Activated naive CD8-positive, alpha-beta T cell treated with anti-CD3 and anti-CD28 coated beads, Interleukin-2, amount 50 U/mL, for 24 hours (primary cell): ENCODE results near the gene KRTAP17-1.

ENCODE experiments used
- ATAC-seq: fragments of 150-1000 bp; cut with Tn5 transposase; one replicate; pipeline ENCODE4 v1.10.0; 2021
- DNase-seq: peaks from one replicate; pipeline ENCODE4 v3.0.0; 2021
- H3K27ac Mint-ChIP-seq: one replicate; pipeline ENCODE4 v1.8.0; 2021; ENCODE audit warnings: mild to moderate bottlenecking, mixed read lengths
- H3K27me3 Mint-ChIP-seq: one replicate; pipeline ENCODE4 v1.8.0; 2021; ENCODE audit warnings: mixed read lengths
- H3K36me3 Mint-ChIP-seq: one replicate; pipeline ENCODE4 v1.8.0; 2021; ENCODE audit warnings: low read depth, mixed read lengths
- H3K4me1 Mint-ChIP-seq: one replicate; pipeline ENCODE4 v1.8.0; 2021; ENCODE audit warnings: mixed read lengths
- H3K4me3 Mint-ChIP-seq: one replicate; pipeline ENCODE4 v1.8.0; 2021; ENCODE audit warnings: mild to moderate bottlenecking, moderate library complexity, mixed read lengths
- H3K9me3 Mint-ChIP-seq: one replicate; pipeline ENCODE4 v1.8.0; 2021; ENCODE audit warnings: mixed read lengths

Gene KRTAP17-1

DNA sequence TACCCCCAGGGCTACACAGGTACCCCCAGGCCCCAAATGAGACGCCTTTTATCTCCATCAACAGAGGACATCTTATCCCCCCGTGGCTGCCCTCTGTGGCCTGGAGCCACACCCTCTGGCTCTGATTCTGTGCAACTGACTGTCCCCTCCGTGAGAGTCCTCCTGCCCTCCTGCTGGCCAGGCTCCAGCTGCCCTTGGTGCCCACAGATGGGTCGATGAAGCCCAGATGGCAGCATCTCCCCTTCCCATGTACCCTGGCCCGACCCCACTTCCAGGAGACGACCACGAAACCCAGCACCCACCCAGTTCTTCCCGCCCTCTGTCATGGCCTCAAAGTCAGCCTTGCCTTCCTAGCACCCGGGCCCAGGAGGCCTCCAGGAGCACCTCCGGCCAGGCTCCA, 9.6 kb upstream of the KRTAP17-1 start:
- peaks cover under 1% of the 10 kb centered on the region for H3K9me3 Mint-ChIP-seq
- DNase-seq (no peak), ATAC-seq (no peak)
- H3K4me1 Mint-ChIP-seq, result peaks cover 34% of the 10 kb centered on the region
- H3K27me3 Mint-ChIP-seq, result no peaks in the 10 kb centered on the region
- H3K36me3 Mint-ChIP-seq, result peaks cover under 1% of the 10 kb centered on the region
- no peak overlapping the region for H3K4me3 Mint-ChIP-seq
- no peak overlapping the region for H3K27ac Mint-ChIP-seq

DNA sequence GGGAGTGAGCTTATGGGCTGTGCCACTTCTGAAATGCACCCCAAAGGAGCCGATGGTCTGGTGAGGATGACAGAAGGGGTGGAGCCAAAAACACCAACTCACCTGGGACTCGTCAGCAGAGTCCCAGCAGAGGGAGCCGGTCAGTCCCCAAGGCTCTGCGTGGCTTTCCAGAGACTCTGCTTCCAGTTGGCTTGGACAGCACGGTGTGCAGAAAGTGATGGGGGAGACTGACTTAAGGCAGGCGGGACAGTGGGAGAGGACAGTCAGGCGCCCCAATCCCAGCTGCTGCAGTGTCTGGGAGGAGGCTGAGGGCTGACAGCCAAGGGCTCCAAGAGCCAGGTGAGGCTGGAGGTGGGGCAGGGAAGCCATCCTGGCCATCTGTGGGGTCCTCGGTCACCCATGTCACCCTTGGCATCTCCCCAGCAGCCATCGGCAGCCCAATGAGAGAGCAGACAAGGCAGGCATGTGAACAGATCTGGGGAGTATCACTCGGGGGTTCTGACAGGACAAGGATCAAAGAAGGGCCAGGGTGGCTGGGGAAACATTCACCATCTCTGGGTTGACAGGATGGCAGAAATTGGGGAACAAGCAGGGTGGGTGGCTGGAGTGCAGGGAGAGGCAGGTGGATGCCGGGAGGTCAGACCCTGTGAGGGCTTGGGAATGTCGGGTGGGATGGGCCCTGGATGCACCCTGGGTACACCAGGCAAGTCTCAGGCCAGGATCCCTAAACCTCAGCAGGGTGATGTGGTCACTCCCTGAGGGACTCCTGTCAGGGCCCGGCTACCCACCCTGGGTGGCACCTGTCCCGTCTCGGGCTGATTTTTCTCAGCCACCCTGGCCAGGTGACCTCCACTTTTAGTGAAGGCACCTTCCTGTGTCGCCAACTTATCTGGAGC, 8.9 kb upstream of the KRTAP17-1 start:
- ATAC-seq, result peak; percentile 33
- peaks cover 8% of the 10 kb centered on the region for H3K9me3 Mint-ChIP-seq
- H3K27ac Mint-ChIP-seq, result no peak overlapping the region
- H3K4me3 Mint-ChIP-seq, result no peak overlapping the region
- H3K27me3 Mint-ChIP-seq, result no peaks in the 10 kb centered on the region
- peaks cover 34% of the 10 kb centered on the region for H3K4me1 Mint-ChIP-seq
- DNase-seq, result peak; percentile 13
- peaks cover 3% of the 10 kb centered on the region for H3K36me3 Mint-ChIP-seq

DNA sequence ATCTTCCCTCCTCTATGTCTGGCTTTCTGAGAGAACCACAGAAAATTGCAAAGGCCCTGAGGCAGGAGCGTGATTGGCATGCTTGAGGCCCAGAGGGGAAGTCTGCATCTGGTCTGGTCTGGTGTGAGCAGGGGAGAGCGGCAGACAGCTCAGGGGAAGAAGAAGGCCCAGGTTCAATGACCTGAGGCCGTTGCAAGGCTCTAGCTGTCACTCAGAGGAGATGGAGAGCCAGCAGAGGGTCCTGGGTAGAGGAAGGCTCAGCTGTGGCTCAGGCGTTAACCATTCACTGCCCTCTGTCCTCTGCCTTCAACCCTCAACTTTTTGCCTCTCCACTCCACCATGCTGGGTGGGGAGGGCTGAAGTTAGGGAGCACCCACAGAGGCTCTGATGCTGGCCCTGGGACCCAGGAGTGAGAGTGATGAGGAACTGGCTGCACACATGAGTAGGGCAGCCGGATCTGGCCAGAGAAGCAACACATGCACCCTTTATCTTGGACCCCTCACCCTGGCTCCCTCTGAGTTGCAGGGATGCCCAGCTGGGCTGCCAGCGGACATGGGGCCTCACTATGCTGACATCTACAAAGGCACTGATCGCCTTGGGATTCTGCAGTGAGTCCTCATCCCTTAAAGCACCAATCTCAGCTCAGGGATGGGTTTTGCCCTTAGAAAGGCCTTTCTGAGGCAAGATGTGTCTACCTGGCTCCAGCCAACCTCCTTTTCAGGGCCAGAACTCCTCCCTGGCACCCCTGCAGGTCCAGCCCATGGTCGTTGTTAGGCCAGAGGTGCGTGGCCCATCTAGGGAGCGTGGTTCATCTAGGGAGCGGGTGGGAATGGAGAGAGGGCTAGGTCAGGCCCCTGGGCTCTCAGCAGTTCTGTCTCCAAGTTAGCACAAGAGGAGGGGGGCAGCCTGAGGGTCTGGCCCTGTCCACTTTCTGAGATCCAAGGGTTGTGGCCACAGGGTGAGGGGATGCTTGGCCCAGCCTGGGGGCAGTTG, 7.7 kb upstream of the KRTAP17-1 start:
- Mint-ChIP-seq H3K4me1 (peaks cover 28% of the 10 kb centered on the region), H3K27ac (no peak overlapping the region), H3K9me3 (peaks cover 13% of the 10 kb centered on the region), H3K27me3 (no peaks in the 10 kb centered on the region), H3K36me3 (peaks cover 3% of the 10 kb centered on the region), H3K4me3 (no peak overlapping the region)
- DNase-seq, result no peak
- ATAC-seq, result no peak

DNA sequence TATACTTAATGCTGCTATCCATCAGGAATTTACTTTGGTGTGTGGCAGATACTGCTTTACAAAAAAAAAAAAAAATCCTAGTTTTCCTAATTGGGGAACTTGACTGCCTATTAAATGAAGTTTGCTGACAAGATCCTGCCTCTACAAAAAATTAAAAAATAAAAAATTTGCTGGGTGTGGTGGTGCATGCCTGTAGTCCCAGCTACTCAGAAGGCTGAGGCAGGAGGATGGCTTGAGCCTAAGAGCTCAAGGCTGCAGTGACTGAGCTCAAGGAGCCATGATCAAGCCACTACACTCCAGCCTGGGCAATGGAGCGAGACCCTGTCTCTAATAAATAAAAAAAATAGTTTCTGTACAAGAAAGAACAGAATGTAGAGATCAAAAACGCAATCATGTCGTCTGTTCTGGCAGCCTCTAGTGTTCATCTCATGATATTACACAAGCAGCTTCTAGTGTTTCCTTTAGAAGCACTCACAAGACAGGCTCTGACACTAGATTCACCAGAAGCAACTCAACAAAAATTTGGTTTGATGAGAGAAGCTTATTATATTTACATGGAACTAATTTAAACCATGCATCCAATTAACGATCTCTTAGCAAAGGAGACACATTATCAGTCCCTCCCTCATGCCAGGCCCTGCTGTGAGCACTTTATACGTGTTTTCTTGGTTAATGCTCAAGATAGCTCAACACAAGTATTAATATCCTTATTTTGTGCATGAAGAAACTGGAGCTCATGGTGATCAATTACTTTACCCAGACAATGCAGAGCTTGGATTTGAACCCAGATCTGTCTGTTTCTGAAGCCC, 6.8 kb upstream of the KRTAP17-1 start:
- H3K36me3 Mint-ChIP-seq, result peaks cover 3% of the 10 kb centered on the region
- no peak for DNase-seq
- no peaks in the 10 kb centered on the region for H3K27me3 Mint-ChIP-seq
- ATAC-seq, result no peak
- peaks cover 26% of the 10 kb centered on the region for H3K4me1 Mint-ChIP-seq
- H3K4me3 Mint-ChIP-seq, result no peak overlapping the region
- no peak overlapping the region for H3K27ac Mint-ChIP-seq
- peaks cover 13% of the 10 kb centered on the region for H3K9me3 Mint-ChIP-seq

DNA sequence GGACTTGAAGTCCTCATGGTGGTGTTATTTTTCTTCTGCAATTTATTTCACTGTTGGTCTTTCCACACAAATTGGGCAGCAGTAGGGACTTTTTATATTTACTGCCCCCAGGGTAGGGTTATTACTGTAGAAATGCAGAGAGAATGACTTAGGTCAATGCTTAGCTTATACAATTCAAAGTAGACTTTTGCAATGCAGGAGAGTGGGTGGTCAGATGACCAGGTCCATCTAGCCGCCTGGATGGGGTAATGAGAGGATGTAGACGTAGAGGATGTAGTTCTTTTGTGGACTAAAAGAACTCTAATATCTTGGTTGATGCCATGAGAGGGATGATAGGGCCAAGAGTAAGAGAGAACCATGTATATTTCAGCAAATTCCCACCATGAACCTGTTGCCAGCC, 2.7 kb upstream of the KRTAP17-1 start:
- Mint-ChIP-seq H3K9me3 (peaks cover 13% of the 10 kb centered on the region), H3K36me3 (peaks cover 3% of the 10 kb centered on the region), H3K27ac (no peak overlapping the region), H3K4me1 (peaks cover 12% of the 10 kb centered on the region), H3K4me3 (no peak overlapping the region), H3K27me3 (no peaks in the 10 kb centered on the region)
- DNase-seq (no peak), ATAC-seq (no peak)

DNA sequence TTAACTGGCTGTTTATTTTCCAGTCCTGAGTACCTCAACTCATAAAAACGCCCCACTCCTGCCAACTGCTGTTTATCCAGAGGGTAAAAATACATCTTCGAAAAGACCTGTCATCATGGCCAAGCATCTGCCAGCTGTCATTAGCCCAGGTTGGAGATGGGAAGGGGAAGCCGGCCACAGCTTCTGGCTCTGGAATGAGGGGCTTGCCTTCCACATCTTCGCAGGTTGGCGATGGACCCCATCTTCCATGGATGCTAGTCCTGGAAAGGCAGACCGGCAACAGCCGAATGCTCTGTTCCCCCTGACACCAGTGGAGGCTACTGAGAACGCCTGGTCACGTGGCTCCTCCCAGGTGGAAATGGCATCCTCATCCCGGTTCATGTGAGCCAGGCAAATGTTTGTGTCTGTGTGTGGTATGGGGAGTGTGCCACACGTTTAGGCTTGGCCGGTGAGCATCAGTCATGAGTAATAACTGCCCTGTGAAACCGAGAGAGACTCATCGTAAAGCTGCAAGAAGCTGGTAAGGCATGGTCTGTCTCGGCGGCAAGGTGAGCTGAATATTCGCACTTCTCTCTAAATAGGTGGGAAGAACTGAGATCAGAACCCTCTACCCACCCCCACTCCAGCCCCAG, 420 bp upstream of the KRTAP17-1 start:
- H3K27ac Mint-ChIP-seq, result no peak overlapping the region
- no peaks in the 10 kb centered on the region for H3K27me3 Mint-ChIP-seq
- no peak for DNase-seq
- H3K9me3 Mint-ChIP-seq, result peaks cover 13% of the 10 kb centered on the region
- no peak overlapping the region for H3K4me3 Mint-ChIP-seq
- H3K36me3 Mint-ChIP-seq, result peaks cover 3% of the 10 kb centered on the region
- peaks cover 5% of the 10 kb centered on the region for H3K4me1 Mint-ChIP-seq
- no peak for ATAC-seq

DNA sequence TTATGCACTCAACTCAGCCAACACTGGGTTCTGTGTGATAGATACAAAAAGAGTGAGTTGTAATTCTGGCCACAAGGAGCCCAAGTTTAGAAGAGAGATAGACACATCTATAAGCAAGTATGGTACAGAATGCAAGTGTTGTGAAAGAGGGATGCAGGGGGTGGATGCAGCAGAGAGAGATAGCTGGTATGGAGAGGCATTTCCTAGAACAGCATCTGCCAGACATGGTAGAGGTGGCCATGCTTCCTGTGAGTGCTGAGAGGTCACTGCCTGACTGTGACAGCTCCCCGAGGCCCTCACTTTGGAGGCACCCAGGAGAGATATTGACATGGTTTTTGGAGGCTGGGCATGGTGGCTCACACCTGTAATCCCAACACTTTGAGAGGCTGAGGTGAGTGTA, 4.4 kb downstream of the KRTAP17-1 start:
- no peaks in the 10 kb centered on the region for H3K36me3 Mint-ChIP-seq
- no peak overlapping the region for H3K27ac Mint-ChIP-seq
- no peaks in the 10 kb centered on the region for H3K27me3 Mint-ChIP-seq
- DNase-seq, result no peak
- peaks cover 45% of the 10 kb centered on the region for H3K4me1 Mint-ChIP-seq
- H3K9me3 Mint-ChIP-seq, result no peaks in the 10 kb centered on the region
- ATAC-seq, result no peak
- no peak overlapping the region for H3K4me3 Mint-ChIP-seq

DNA sequence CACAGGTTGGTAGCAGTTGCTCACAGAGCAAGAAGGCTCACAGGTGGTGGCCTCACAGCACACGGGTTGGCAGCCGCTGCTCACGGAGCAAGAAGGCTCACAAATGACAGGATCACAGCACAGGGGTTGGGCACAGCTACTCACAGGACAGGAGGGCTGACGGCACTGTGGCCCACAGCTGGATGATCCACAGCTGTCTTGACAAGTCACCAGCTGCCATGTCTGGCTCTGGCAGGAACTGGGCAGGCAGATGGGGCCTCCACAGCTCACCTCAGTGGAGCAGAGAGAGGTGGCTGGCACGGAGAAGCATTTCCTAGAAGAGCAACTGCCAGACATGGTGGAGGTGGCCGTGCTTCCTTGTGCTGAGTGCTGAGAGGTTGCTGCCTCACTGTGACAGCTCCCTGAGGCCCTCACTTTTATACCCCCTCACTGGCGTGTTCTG, 6.6 kb downstream of the KRTAP17-1 start, which contains the start of gene KRTAP16-1:
TSS of gene KRTAP16-1 (minus strand) at position 392 of the 442 bp plus-strand sequence. CDS start at position 336, 56 bp downstream.
- H3K4me1 Mint-ChIP-seq, result peaks cover 45% of the 10 kb centered on the region
- no peaks in the 10 kb centered on the region for H3K36me3 Mint-ChIP-seq
- peak; percentile 33 for DNase-seq
- peak within 1 kb of the TSS; percentile 32 for H3K4me3 Mint-ChIP-seq
- H3K27me3 Mint-ChIP-seq, result no peaks in the 10 kb centered on the region
- peak; percentile 51 for ATAC-seq
- peak within 1 kb of the TSS; percentile 78 for H3K27ac Mint-ChIP-seq
- no peaks in the 10 kb centered on the region for H3K9me3 Mint-ChIP-seq

DNA sequence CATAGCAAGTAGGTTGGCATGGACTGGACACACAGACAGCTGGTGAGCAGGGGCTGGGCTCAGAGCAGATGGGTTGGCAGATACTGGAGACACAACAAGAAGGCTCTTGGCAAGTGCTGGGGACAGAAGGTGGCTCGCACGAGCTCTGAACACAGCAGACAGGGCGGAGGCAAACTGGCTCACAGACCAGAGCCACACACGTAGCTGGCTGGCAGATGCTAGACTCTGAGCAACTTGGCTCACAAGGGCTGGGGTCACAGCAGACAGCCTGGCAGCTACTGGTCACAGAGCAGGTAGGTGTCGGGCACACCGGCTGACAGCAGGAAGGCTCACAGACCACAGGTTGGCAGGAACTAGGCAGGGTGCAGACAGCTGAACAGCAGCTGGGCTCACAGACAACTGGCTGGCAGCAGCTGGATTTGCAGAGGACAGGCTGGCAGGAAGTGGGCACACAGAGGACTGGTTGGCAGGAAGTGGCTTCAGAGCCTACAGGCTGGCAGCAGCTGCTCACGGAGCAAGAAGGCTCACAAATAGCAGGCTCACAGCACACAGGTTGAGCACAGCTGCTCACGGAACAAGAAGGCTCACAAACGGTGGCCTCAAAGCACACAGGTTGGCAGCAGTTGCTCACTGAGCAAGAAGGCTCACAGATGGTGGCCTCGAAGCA, 7.1 kb downstream of the KRTAP17-1 start:
- DNase-seq (peak; percentile 49), ATAC-seq (peak; percentile 73)
- Mint-ChIP-seq H3K9me3 (no peaks in the 10 kb centered on the region), H3K4me1 (peaks cover 44% of the 10 kb centered on the region), H3K27ac (peak overlapping the region; percentile 78), H3K4me3 (peak overlapping the region; percentile 32), H3K36me3 (no peaks in the 10 kb centered on the region), H3K27me3 (no peaks in the 10 kb centered on the region)

DNA sequence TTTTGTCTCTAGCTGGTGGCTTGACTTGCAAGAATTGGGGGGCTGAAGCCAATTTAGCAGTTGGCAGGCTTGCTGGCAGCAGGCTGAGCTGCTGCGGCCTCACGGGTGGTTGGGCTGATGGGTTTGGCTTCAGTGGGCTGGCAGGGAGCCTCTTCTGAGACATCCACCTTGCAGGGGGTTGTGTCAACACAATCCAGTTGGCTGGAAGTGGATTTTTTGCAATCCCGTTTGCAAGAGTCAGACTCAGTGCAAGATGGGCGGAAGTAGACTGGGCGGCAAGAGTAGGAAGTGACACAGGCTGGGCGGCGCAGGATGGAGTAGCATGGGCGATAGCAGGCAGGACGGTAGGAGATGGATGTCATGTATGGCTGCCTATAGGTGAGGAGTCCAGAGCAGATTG, 7.9 kb downstream of the KRTAP17-1 start:
- ATAC-seq, result no peak
- Mint-ChIP-seq H3K4me1 (peaks cover 43% of the 10 kb centered on the region), H3K27me3 (no peaks in the 10 kb centered on the region), H3K9me3 (no peaks in the 10 kb centered on the region), H3K27ac (peak overlapping the region; percentile 78), H3K36me3 (no peaks in the 10 kb centered on the region), H3K4me3 (peak overlapping the region; percentile 0)
- no peak for DNase-seq

DNA sequence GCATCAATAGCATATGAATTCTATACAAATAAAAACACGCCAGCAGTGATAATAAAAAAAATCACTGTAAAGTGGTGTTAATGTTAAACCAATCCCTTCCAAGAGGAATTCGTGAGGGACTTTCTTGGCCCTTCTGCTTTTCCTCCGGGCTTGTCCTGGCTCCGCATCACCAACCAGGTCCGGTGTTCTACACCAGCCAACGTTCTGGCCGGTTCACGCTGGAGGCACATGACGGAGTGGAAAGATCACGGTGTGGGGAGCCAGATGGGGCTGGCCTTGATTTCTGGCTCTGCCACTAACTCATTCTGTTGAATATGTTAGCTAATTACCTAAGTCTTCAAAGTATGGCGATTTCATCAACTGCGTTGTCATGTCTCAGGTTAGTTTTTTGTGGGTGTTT, 11.4 kb downstream of the KRTAP17-1 start:
- ATAC-seq (no peak), DNase-seq (no peak)
- Mint-ChIP-seq H3K27ac (no peak overlapping the region), H3K4me3 (no peak overlapping the region), H3K9me3 (peaks cover 6% of the 10 kb centered on the region), H3K36me3 (no peaks in the 10 kb centered on the region), H3K27me3 (no peaks in the 10 kb centered on the region), H3K4me1 (peaks cover 35% of the 10 kb centered on the region)

DNA sequence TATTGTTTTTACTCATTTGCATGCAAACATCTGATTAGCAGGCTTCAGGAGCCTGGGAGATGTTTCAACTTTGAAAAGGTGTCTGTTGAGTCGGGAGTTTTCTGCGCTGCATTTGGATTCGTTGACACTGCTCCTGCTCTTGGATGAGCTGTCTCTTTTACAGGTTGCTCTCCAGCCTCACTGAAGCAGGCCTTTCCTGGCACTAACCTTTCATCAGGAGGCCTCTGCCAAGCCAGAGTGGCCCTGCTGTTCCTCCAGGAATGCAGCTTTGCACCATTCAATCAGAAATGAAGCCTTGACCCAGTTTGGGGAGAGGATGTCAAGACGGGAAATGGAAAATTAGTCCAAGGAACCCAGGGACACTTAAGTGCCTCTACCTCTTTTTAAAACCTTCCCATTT, 12.5 kb downstream of the KRTAP17-1 start:
- H3K9me3 Mint-ChIP-seq, result peaks cover 6% of the 10 kb centered on the region
- ATAC-seq (no peak), DNase-seq (no peak)
- no peaks in the 10 kb centered on the region for H3K36me3 Mint-ChIP-seq
- H3K27ac Mint-ChIP-seq, result no peak overlapping the region
- H3K27me3 Mint-ChIP-seq, result no peaks in the 10 kb centered on the region
- peaks cover 24% of the 10 kb centered on the region for H3K4me1 Mint-ChIP-seq
- no peak overlapping the region for H3K4me3 Mint-ChIP-seq
